H1 (cell line): ENCODE data around the gene ABCD4. TPM values are rescaled to one million over a fixed set of nuclear protein-coding genes. Genes with fewer than 3 reads are reported as not detected.

Source experiments
- BACH1 ChIP-seq: IDR thresholded peaks from 2 replicates; pipeline ENCODE4 v1.6.1; 2012; ENCODE audit warnings: low read length, improper control_type of control experiment
- EZH2 ChIP-seq: fragments of 200-600 bp; sonication (generic); IDR thresholded peaks from 2 replicates; pipeline ENCODE4 v1.7.1; 2012; ENCODE audit warnings: low read depth, mild to moderate bottlenecking, moderate library complexity, low read length, inconsistent platforms; ENCODE audit not compliant: severe bottlenecking
- FOSL1 ChIP-seq: IDR thresholded peaks from 2 replicates; pipeline ENCODE4 v1.6.1; 2011; ENCODE audit warnings: mild to moderate bottlenecking, low read depth, low read length, moderate library complexity; ENCODE audit not compliant: insufficient read depth
- GABPA ChIP-seq: IDR thresholded peaks from 2 replicates; pipeline ENCODE4 v1.6.1; 2011; ENCODE audit warnings: mild to moderate bottlenecking, low read length, moderate library complexity, borderline replicate concordance; ENCODE audit not compliant: insufficient read depth
- NANOG ChIP-seq: IDR thresholded peaks from 2 replicates; pipeline ENCODE4 v1.6.1; 2011; ENCODE audit warnings: low read length, low read depth, mild to moderate bottlenecking, inconsistent platforms; ENCODE audit not compliant: insufficient read depth, poor library complexity, severe bottlenecking
- PHF8 ChIP-seq: fragments of 200-600 bp; sonication (generic); conservative IDR thresholded peaks from 2 replicates; pipeline ENCODE4 v1.7.1; 2012; ENCODE audit warnings: low read depth, mild to moderate bottlenecking, inconsistent platforms, low read length, moderate library complexity
- RAD21 ChIP-seq, 2 experiments: IDR thresholded peaks in 1 of 2; conservative IDR thresholded peaks in 1 of 2; 2 replicates each; pipeline ENCODE4 v1.6.1; 2011; ENCODE audit warnings: low read depth in 2 of 2, low read length in 2 of 2, improper control_type of control experiment in 1 of 2, inconsistent platforms in 1 of 2, mild to moderate bottlenecking in 1 of 2, moderate library complexity in 1 of 2
- ZNF274 ChIP-seq: IDR thresholded peaks from 2 replicates; pipeline ENCODE4 v1.7.0; 2012; ENCODE audit warnings: low read length, borderline replicate concordance; ENCODE audit errors: extremely low read depth
- polyA plus RNA-seq, 7 experiments: library from polyadenylated mRNA; depleted of rRNA in 3 of 7; stranded (reverse) in 5 of 7; unstranded in 2 of 7; fragments of >200 nt in 5 of 7; fragments of 200-250 nt in 2 of 7; gene quantifications; 1 replicate in 5 of 7; 2 replicates in 1 of 7; 4 replicates in 1 of 7; pipeline versions ENCODE4 v1.2.1 to v1.2.3, GENCODE V29; 2011 to 2013; ENCODE audit warnings: missing spikeins in 2 of 7, mixed read lengths in 2 of 7
- total RNA-seq: library from RNA; stranded (reverse); fragmentation: NEBNext Ultra II Directional; extraction: Animal tissue kit (Norgen Biotek cat#: 25700); gene quantifications from 2 replicates; pipeline ENCODE4 v1.2.1, GENCODE V29; 2021
- TF ChIP-seq, protein P1 (sequence below): fragments of 300-600 bp; sonication (generic); IDR thresholded peaks from 2 replicates; pipeline ENCODE4 v1.7.1; 2012; ENCODE audit warnings: low read length, moderate library complexity, mild to moderate bottlenecking, inconsistent platforms; ENCODE audit not compliant: insufficient replicate concordance

Gene ABCD4
- total and polyA plus RNA-seq, 2 of the 8 experiments (the other 6 are each of a cell fraction or from before 2014, with no cell fraction given), result 47.9 to 97.7 TPM

DNA sequence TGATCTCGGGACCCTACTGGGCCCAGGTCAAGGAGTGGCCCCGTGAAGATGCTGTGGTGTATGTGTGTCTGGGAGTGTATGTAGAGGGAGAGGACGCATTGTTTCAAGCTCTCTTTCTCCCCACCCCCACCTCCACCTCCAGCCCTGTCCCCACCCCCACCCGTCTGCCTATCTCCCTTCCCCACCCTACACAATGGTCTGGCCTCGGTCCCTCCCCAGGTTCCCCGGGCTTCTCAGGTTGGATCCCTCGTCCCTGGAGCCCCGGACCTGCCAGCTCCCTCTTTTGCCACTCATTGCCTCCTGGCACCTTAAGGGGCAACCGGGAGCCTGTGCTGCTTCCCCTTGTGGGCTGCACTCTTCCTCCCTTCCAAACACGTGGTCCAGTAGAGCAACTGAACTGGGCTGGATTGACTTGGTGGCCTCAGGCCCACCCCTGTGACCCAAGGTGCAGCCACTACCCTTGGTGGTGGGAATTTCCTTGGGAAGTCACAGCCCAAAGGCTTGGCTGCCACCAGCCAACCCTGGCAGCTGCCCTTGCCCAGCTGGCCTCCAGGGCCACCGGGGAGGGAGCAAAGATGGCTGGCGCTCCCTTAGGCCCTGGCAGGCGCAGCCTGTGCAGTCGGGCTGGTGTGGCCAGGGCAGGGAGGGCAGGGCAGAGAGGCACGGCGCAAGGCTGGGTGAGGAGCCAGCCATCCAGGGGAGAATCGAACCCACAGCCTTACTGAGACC, 46.2 kb upstream of the ABCD4 start (continued):
- TF ChIP-seq EZH2 (no peak), RAD21 (IDR thresholded peaks at IDR 0.05 in 1 of 2, conservative IDR thresholded peaks at IDR 0.05 in 1 of 2; ENCODE audit: low read depth in 2 of 2, low read length in 2 of 2) (no peak), PHF8 (peak; percentile 0; the same call in 1 of the 2 replicates), NANOG (no peak), FOSL1 (no peak), BACH1 (no peak), GABPA (no peak), ZNF274 (no peak)
- TF ChIP-seq, protein P1, sequence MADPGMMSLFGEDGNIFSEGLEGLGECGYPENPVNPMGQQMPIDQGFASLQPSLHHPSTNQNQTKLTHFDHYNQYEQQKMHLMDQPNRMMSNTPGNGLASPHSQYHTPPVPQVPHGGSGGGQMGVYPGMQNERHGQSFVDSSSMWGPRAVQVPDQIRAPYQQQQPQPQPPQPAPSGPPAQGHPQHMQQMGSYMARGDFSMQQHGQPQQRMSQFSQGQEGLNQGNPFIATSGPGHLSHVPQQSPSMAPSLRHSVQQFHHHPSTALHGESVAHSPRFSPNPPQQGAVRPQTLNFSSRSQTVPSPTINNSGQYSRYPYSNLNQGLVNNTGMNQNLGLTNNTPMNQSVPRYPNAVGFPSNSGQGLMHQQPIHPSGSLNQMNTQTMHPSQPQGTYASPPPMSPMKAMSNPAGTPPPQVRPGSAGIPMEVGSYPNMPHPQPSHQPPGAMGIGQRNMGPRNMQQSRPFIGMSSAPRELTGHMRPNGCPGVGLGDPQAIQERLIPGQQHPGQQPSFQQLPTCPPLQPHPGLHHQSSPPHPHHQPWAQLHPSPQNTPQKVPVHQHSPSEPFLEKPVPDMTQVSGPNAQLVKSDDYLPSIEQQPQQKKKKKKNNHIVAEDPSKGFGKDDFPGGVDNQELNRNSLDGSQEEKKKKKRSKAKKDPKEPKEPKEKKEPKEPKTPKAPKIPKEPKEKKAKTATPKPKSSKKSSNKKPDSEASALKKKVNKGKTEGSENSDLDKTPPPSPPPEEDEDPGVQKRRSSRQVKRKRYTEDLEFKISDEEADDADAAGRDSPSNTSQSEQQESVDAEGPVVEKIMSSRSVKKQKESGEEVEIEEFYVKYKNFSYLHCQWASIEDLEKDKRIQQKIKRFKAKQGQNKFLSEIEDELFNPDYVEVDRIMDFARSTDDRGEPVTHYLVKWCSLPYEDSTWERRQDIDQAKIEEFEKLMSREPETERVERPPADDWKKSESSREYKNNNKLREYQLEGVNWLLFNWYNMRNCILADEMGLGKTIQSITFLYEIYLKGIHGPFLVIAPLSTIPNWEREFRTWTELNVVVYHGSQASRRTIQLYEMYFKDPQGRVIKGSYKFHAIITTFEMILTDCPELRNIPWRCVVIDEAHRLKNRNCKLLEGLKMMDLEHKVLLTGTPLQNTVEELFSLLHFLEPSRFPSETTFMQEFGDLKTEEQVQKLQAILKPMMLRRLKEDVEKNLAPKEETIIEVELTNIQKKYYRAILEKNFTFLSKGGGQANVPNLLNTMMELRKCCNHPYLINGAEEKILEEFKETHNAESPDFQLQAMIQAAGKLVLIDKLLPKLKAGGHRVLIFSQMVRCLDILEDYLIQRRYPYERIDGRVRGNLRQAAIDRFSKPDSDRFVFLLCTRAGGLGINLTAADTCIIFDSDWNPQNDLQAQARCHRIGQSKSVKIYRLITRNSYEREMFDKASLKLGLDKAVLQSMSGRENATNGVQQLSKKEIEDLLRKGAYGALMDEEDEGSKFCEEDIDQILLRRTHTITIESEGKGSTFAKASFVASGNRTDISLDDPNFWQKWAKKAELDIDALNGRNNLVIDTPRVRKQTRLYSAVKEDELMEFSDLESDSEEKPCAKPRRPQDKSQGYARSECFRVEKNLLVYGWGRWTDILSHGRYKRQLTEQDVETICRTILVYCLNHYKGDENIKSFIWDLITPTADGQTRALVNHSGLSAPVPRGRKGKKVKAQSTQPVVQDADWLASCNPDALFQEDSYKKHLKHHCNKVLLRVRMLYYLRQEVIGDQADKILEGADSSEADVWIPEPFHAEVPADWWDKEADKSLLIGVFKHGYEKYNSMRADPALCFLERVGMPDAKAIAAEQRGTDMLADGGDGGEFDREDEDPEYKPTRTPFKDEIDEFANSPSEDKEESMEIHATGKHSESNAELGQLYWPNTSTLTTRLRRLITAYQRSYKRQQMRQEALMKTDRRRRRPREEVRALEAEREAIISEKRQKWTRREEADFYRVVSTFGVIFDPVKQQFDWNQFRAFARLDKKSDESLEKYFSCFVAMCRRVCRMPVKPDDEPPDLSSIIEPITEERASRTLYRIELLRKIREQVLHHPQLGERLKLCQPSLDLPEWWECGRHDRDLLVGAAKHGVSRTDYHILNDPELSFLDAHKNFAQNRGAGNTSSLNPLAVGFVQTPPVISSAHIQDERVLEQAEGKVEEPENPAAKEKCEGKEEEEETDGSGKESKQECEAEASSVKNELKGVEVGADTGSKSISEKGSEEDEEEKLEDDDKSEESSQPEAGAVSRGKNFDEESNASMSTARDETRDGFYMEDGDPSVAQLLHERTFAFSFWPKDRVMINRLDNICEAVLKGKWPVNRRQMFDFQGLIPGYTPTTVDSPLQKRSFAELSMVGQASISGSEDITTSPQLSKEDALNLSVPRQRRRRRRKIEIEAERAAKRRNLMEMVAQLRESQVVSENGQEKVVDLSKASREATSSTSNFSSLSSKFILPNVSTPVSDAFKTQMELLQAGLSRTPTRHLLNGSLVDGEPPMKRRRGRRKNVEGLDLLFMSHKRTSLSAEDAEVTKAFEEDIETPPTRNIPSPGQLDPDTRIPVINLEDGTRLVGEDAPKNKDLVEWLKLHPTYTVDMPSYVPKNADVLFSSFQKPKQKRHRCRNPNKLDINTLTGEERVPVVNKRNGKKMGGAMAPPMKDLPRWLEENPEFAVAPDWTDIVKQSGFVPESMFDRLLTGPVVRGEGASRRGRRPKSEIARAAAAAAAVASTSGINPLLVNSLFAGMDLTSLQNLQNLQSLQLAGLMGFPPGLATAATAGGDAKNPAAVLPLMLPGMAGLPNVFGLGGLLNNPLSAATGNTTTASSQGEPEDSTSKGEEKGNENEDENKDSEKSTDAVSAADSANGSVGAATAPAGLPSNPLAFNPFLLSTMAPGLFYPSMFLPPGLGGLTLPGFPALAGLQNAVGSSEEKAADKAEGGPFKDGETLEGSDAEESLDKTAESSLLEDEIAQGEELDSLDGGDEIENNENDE, result no peak
